Measurements from ENCODE around the gene DNAI4.

DNAI4 gene

GRCh38 chr1:66945316-66945715 lies 20.7 kb upstream of the DNAI4 start:
- no peak for DNase-seq (ENCODE audit: low read depth, low spot score)
- no peak for TF ChIP-seq CTCF (IDR thresholded peaks at IDR 0.05; ENCODE audit: low read depth, low read length)
- in situ Hi-C loops (cut with HindIII; ENCODE audit: low sequenced_read_pairs) = no loop called here

GRCh38 chr1:66944330-66945274 lies 19.9 kb upstream of the DNAI4 start:
- H3K4me3 ChIP-seq (ENCODE audit: low read depth, low read length) = no peak overlapping the region
- peak; percentile 82 for DNase-seq (ENCODE audit: low read depth, low spot score)
- in situ Hi-C loops (cut with HindIII; ENCODE audit: low sequenced_read_pairs) = no loop called here
- no peak for TF ChIP-seq CTCF (IDR thresholded peaks at IDR 0.05; ENCODE audit: low read depth, low read length)

More at GRCh38 chr1:66945316-66945715, 20.7 kb upstream of the DNAI4 start:
- no peak overlapping the region for H3K4me3 ChIP-seq (ENCODE audit: low read depth, low read length)

GRCh38 chr1:66943361-66943969 lies 18.8 kb upstream of the DNAI4 start:
- no peak for DNase-seq (ENCODE audit: low read depth, low spot score)
- in situ Hi-C loops (cut with HindIII; ENCODE audit: low sequenced_read_pairs) = no loop called here
- no peak for TF ChIP-seq CTCF (IDR thresholded peaks at IDR 0.05; ENCODE audit: low read depth, low read length)
- H3K4me3 ChIP-seq (ENCODE audit: low read depth, low read length) = no peak overlapping the region

GRCh38 chr1:66940981-66941380 lies 16.3 kb upstream of the DNAI4 start:
- in situ Hi-C loops (cut with HindIII; ENCODE audit: low sequenced_read_pairs) = no loop called here
- H3K4me3 ChIP-seq (ENCODE audit: low read depth, low read length) = no peak overlapping the region
- peak; percentile 18 for DNase-seq (ENCODE audit: low read depth, low spot score)
- TF ChIP-seq CTCF (IDR thresholded peaks at IDR 0.05; ENCODE audit: low read depth, low read length) = no peak

- TF ChIP-seq CTCF (IDR thresholded peaks at IDR 0.05; ENCODE audit: low read depth, low read length) = no peak
- in situ Hi-C loops (cut with HindIII; ENCODE audit: low sequenced_read_pairs) = no loop called here
- DNase-seq (ENCODE audit: low read depth, low spot score) = peak; percentile 53
- no peak overlapping the region for H3K4me3 ChIP-seq (ENCODE audit: low read depth, low read length)
These were observed 14.0 kb upstream of the DNAI4 start for GRCh38 chr1:66938613-66939012.

DNA sequence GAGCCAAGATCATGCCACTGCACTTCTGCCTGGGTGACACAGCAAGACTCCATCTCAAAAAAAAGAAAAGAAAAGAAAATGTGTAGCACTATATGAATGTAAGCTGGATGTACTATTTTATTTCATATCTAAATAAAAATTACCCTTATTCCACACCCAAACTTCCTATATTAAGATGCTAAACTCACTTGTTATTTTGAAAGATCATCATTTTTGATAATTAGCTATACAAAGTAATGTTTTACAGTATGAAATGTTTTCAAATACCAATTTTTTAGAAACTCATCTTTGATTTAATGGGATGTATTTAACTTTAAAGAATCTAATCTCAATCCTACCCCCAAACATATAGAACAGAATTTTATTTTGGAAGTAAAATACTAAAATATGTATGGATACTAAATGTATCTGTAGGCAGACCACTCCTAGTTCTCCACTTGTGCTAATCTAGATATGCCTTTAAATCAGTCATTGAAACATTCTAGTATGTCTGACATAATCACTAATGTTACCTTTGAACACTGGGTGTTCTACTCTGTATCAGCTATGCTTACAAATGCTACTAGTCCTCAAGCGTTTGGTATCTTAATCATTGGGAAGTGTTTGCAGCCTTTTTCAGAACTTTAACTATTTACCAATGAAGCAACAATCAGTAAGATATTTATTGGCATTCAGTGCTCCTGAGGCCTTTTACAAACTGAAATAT lies 13.0 kb upstream of the DNAI4 start:
- H3K4me3 ChIP-seq (ENCODE audit: low read depth, low read length) = no peak overlapping the region
- in situ Hi-C loops (cut with HindIII; ENCODE audit: low sequenced_read_pairs) = no loop called here
- DNase-seq (ENCODE audit: low read depth, low spot score) = no peak
- TF ChIP-seq CTCF (IDR thresholded peaks at IDR 0.05; ENCODE audit: low read depth, low read length) = no peak

Data from astrocyte of the spinal cord (primary cell).